Femur (tissue), 1 donor: ENCODE measurements around the gene NEU3.
"Not testable (repeated sequence)": the region's sequence is repeated elsewhere in the genome, so short reads cannot be mapped to it uniquely, and the experiment has no call there.

ENCODE experiments used
- DNase-seq: peaks from one replicate; pipeline ENCODE4 v3.0.0-alpha.2; 2017

Gene NEU3

GRCh38 chr11:74984730-74985129 is 4.0 kb upstream of the NEU3 start:
- no peak for DNase-seq

GRCh38 chr11:74989260-74989638 is 516 bp downstream of the NEU3 start:
- no peak for DNase-seq

DNA sequence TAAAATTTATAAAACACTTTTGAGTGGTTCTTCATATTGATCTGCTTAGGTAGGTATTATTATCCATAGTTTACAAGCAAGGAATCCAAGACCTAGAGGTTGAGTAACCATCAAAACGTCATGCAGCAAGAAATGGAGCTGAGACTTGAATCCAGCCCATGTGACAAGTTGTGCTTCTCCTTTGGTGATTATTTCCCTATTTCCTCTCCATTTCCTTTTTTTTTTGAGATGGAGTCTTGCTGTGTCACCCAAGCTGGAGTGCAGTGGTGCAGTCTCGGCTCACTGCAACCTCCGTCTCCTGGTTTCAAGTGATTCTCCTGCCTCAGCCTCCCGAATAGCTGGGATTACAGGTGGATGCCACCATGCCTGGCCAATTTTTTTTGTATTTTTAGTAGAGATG is 1.4 kb downstream of the NEU3 start:
- DNase-seq = not testable (repeated sequence)

- DNase-seq = no peak
Observed at GRCh38 chr11:74990941-74991340, 2.2 kb downstream of the NEU3 start.

DNA sequence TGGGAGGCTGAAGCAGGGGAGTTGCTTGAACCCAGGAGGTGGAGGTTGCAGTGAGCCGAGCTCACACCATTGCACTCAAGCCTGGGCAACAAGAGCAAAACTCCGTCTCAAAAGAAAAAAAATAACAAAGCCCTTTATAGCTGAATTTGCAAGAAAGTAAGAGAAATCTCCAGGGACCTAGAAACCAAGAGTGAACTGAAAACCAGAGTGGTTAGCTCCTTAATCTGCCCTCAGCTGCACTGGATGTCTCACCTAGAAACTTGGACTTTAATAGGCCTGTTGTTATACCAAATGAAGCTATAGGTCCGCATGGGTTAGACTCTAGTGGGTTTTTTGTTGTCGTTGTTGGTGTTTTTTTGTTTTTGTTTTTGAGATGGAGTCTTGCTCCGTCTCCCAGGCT is 4.1 kb downstream of the NEU3 start:
- no peak for DNase-seq

DNA sequence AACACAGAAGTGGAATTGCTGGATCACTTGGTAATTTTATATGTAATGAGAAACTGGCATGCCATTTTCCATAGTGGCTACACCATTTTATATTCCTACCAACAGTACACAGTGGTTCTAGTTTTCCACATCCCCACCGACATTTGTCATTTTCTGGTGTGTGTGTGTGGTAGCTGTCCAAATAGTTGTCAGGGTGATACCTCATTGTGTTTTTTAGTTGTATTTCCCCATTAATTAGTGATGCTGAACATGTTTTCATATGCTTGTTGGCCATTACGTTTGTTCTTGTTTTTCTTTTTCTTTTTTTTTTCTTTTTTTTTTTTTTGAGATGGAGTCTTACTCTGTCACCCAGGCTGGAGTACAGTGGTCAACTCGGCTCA is 12.2 kb downstream of the NEU3 start:
- no peak for DNase-seq

- DNase-seq = no peak
Observed at GRCh38 chr11:75001686-75002085, 13.0 kb downstream of the NEU3 start.

- no peak for DNase-seq
Observed at GRCh38 chr11:75002516-75002915, 13.8 kb downstream of the NEU3 start.

- no peak for DNase-seq
Observed at GRCh38 chr11:75004215-75004614, 15.5 kb downstream of the NEU3 start.

- no peak for DNase-seq
Observed at GRCh38 chr11:75011357-75011756, 22.6 kb downstream of the NEU3 start.

GRCh38 chr11:75011872-75012271 is 23.1 kb downstream of the NEU3 start:
- DNase-seq = no peak

GRCh38 chr11:75013051-75013450 is 24.3 kb downstream of the NEU3 start:
- no peak for DNase-seq

- no peak for DNase-seq
Observed at GRCh38 chr11:75014129-75014528, 25.4 kb downstream of the NEU3 start.

DNA sequence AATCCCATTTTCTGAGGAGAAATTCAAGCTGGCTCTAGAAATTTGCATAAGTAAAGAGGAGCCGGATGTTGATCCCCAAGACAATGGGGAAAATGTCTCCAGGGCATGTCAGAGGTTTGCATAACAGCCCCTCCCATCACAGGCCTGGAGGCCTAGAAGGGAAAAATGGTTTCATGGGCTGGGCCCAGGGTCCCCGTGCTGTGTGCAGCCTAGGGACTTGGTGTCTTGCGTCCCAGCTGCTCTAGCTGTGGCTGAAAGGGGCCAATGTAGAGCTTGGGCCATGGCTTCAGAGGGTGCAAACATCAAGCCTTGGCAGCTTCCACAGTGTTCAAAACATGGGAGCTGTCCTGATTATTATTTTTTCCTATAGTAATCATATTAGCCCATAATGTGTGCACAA is 30.5 kb downstream of the NEU3 start:
- not testable (repeated sequence) for DNase-seq

- not testable (repeated sequence) for DNase-seq
Observed at GRCh38 chr11:75020328-75020727, 31.6 kb downstream of the NEU3 start.

DNA sequence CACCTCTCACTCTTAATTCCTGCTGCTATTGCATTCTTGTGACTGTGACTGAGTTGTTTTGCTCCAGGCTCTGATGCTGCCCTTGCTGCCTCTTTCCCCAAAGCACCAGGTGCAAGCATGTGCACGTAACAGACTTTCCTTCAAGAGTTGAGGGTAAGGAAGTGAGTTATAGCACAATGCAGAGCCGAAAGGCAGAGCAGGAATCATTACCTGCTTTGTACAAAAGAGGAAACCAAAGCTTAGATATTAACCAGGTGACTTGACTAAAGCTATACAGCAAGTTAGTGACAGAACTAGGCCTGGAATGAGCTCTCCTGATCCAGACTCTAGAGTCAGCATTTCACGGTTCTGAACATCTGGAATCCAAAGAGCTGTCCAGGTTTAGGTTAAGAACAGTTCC is 33.6 kb downstream of the NEU3 start:
- no peak for DNase-seq

DNA sequence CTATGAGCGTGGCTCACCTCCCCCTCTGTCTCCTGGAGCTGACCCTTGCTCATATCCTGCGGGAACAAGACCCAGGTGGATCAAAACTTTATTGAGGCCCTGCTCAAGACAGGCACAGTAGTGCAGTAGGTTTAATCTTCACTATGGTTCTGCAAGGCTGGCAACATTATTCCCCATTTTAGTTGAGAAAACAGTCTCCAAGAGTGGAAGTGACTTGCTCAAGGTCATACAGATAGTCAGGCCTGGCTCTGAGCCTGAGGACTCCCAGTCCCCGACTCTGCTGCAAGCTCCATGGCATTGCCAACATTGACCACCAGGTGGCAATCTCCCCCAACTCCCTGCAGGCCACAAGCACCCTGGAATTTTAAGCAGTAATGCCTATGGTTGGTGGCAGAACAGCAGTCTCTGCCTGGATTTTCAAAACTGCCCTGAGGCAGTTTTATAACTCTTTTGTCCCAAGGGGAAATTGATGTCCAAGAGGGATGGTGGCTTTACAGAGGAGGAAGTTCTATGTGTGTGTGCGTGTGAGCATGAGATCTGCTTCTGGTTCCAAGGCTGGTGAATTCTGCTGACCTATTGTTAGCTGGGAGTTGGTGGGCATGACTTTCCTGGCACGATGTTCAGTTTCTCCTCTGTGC is 34.1 kb downstream of the NEU3 start:
- DNase-seq = peak; percentile 81

GRCh38 chr11:75023446-75024067 is 34.8 kb downstream of the NEU3 start:
- no peak for DNase-seq

DNA sequence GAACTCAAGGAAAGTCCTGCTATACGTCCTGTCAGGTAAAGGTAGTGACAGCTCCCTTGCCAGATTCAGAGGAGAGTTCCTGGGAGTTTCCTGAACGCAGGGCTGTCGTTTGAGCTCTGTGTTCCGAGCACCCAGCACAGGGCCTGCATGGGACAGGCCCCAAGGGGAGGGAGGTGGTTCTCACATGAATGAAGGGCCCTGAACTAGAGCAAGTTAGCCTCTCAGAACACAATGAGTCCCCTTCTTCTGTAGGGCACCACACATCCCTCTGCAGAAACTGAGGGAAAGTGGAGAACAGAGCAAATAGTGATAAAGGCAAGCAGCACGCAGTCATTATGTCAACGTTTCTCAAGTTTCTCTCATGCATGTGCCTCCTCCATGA is 35.3 kb downstream of the NEU3 start:
- DNase-seq = no peak

GRCh38 chr11:75024764-75025211 is 36.1 kb downstream of the NEU3 start:
- no peak for DNase-seq

GRCh38 chr11:75025561-75025960 is 36.8 kb downstream of the NEU3 start:
- no peak for DNase-seq

GRCh38 chr11:75028321-75028720 is 39.6 kb downstream of the NEU3 start:
- no peak for DNase-seq

GRCh38 chr11:75028724-75029123 is 40.0 kb downstream of the NEU3 start:
- no peak for DNase-seq

DNA sequence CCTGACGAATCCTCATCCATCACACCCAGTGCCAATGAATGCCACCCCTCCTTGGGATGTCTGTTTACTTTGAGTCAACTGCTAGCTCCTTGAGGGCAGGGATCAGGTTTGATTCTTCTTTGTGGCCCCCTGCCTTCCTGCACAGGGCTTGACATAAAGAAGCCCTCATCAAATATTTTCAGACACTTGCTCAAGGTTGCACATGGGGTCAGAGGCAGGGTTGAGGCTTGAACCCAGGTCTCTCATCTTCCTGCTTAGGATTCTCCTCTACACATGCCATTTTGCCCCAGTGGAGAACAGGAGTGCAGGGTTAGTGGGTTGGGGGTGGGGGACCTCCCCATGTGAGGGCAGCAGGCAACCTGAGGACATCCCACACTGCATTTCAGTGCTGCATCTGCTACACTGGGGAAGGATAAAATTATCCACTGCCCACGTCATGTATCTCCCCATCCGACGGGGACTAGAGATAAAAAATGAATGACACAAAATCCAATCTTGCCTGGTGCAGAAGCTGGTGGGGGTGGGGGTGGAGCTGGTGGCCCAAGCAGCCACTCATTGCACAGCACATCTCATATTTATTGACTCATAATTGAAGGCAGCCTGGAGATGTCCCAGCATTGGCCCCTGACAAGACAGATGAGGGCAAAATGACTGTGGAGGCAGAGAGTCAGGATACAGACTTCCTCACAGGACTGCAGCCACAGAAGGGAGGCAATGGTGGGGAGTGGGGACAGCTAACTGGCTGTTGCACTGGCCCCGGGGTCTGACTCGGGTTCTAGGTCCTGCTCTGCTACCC is 41.3 kb downstream of the NEU3 start:
- no peak for DNase-seq
